ENCODE data around the gene DUOX2.
"Not testable (repeated sequence)": the region's sequence is repeated elsewhere in the genome, so short reads cannot be mapped to it uniquely, and the experiment has no call there.

GRCh38 chr15:45075440-45076320 is 38.3 kb downstream of the DUOX2 start:
- not testable (repeated sequence) for TF ChIP-seq CTCF, POLR2A (IDR thresholded peaks at IDR 0.05)

Data from upper lobe of left lung (tissue), 4 donors.